ENCODE data around the gene EPSTI1.
A peak's percentile ranks its signal among the peaks of the same experiment; 100 is the strongest.
"Not testable (repeated sequence)": the region's sequence is repeated elsewhere in the genome, so short reads cannot be mapped to it uniquely, and the experiment has no call there.

Gene EPSTI1

GRCh38 chr13:42991898-42992763, at the start of gene EPSTI1:
Gene EPSTI1 (minus strand): TSS chr13:42992241. CDS start chr13:42992165, 76 bp downstream.
- no peak for TF ChIP-seq CTCF (IDR thresholded peaks at IDR 0.05; ENCODE audit: control insufficient read depth, insufficient read depth, low read depth, low read length, missing control alignments)
- no peak for DNase-seq (ENCODE audit: low read depth)

GRCh38 chr13:43041369-43041921, 49.4 kb upstream of the EPSTI1 start:
- no peak overlapping the region for H3K4me3 ChIP-seq (ENCODE audit: control insufficient read depth, low read depth, low read length)
- DNase-seq (ENCODE audit: low read depth): no peak
- TF ChIP-seq CTCF (IDR thresholded peaks at IDR 0.05; ENCODE audit: control insufficient read depth, insufficient read depth, low read depth, low read length, missing control alignments): no peak

More at GRCh38 chr13:42991898-42992763, at the start of gene EPSTI1:
- peak within 1 kb of the TSS; percentile 73 for H3K4me3 ChIP-seq (ENCODE audit: control insufficient read depth, low read depth, low read length)

GRCh38 chr13:43040581-43041368, 48.7 kb upstream of the EPSTI1 start:
- not testable (repeated sequence) for H3K4me3 ChIP-seq (ENCODE audit: control insufficient read depth, low read depth, low read length)

GRCh38 chr13:43039966-43040365, 47.9 kb upstream of the EPSTI1 start:
- no peak for TF ChIP-seq CTCF (IDR thresholded peaks at IDR 0.05; ENCODE audit: control insufficient read depth, insufficient read depth, low read depth, low read length, missing control alignments)
- no peak for DNase-seq (ENCODE audit: low read depth)
- H3K4me3 ChIP-seq (ENCODE audit: control insufficient read depth, low read depth, low read length): no peak overlapping the region

More at GRCh38 chr13:43040581-43041368, 48.7 kb upstream of the EPSTI1 start:
- DNase-seq (ENCODE audit: low read depth): not testable (repeated sequence)

GRCh38 chr13:43036351-43037250, 44.6 kb upstream of the EPSTI1 start:
- DNase-seq (ENCODE audit: low read depth): no peak
- TF ChIP-seq CTCF (IDR thresholded peaks at IDR 0.05; ENCODE audit: control insufficient read depth, insufficient read depth, low read depth, low read length, missing control alignments): no peak
- no peak overlapping the region for H3K4me3 ChIP-seq (ENCODE audit: control insufficient read depth, low read depth, low read length)

- DNase-seq (ENCODE audit: low read depth): no peak
- H3K4me3 ChIP-seq (ENCODE audit: control insufficient read depth, low read depth, low read length): no peak overlapping the region
- TF ChIP-seq CTCF (IDR thresholded peaks at IDR 0.05; ENCODE audit: control insufficient read depth, insufficient read depth, low read depth, low read length, missing control alignments): no peak
Measured at GRCh38 chr13:43033038-43033437, 41.0 kb upstream of the EPSTI1 start.

Data from AG09309 (cell line).